Caco-2 (cell line): ENCODE measurements around the gene TBX10. TPM values are rescaled to one million over a fixed set of nuclear protein-coding genes. Genes with fewer than 3 reads are reported as not detected.
"Not testable (repeated sequence)": the region's sequence is repeated elsewhere in the genome, so short reads cannot be mapped to it uniquely, and the experiment has no call there.

Source experiments
- BruUV-seq: library from RNA; stranded (reverse); fragments of 400-500 nt; replicated peaks from 2 replicates; lab custom pipeline; 2021; lab: Mats Ljungman, UMichigan
- CTCF ChIA-PET: fragments of 300-600 bp; sonication (Branson Sonifier 250); formaldehyde crosslinking; loops from one replicate; lab custom pipeline; 2022; ENCODE audit warnings: antibody characterized with exemption; lab: Charles Lee
- POLR2A ChIA-PET: fragments of 300-600 bp; sonication (Branson Sonifier 250); formaldehyde crosslinking; loops from one replicate; lab custom pipeline; 2022; ENCODE audit warnings: antibody characterized with exemption; lab: Charles Lee
- DNase-seq, 2 experiments: peaks; one replicate each; pipeline versions ENCODE4 v3.0.0 to v3.0.0-alpha.2; 2020 to 2022
- H3K27me3 ChIP-seq: replicated peaks from 2 replicates; pipeline ENCODE4 v1.6.0; 2011; ENCODE audit warnings: low read length; ENCODE audit not compliant: control insufficient read depth, insufficient read depth
- H3K36me3 ChIP-seq: 2 replicates; pipeline ENCODE4 v1.5.1; 2011; ENCODE audit warnings: low read length; ENCODE audit not compliant: control insufficient read depth, insufficient read depth
- H3K4me1 ChIP-seq: fragments of 250-450 bp; sonication (Bioruptor Pico); 2 replicates; pipeline ENCODE4 v1.5.1; 2020; ENCODE audit warnings: mild to moderate bottlenecking
- H3K4me3 ChIP-seq: 2 replicates; pipeline ENCODE4 v1.5.1; 2011; ENCODE audit warnings: low read depth, mild to moderate bottlenecking, control low read depth, low read length
- H3K9me3 ChIP-seq: fragments of 250-450 bp; sonication (Bioruptor Pico); 2 replicates; pipeline ENCODE4 v1.5.1; 2020; ENCODE audit warnings: mild to moderate bottlenecking, moderate library complexity
- H3K27ac Mint-ChIP-seq: one replicate; pipeline ENCODE4 v1.8.0; 2022; ENCODE audit warnings: mixed read lengths; ENCODE audit not compliant: unreplicated experiment
- H3K27me3 Mint-ChIP-seq: one replicate; pipeline ENCODE4 v1.8.0; 2022; ENCODE audit warnings: mixed read lengths; ENCODE audit not compliant: insufficient read depth, unreplicated experiment
- H3K36me3 Mint-ChIP-seq: one replicate; pipeline ENCODE4 v1.8.0; 2022; ENCODE audit warnings: mild to moderate bottlenecking, mixed read lengths; ENCODE audit not compliant: insufficient read depth, unreplicated experiment
- H3K4me1 Mint-ChIP-seq: one replicate; pipeline ENCODE4 v1.8.0; 2022; ENCODE audit warnings: low read depth, mixed read lengths; ENCODE audit not compliant: unreplicated experiment
- H3K4me3 Mint-ChIP-seq: one replicate; pipeline ENCODE4 v1.8.0; 2022; ENCODE audit warnings: mild to moderate bottlenecking, moderate library complexity, mixed read lengths; ENCODE audit not compliant: unreplicated experiment
- H3K9me3 Mint-ChIP-seq: one replicate; pipeline ENCODE4 v1.8.0; 2022; ENCODE audit warnings: mixed read lengths; ENCODE audit not compliant: unreplicated experiment
- CTCF ChIP-seq, 2 experiments: fragments of 200-600 bp in 1 of 2; IDR thresholded peaks; 1 replicate in 1 of 2; 2 replicates in 1 of 2; pipeline versions ENCODE4 v1.5.1 to v1.8.0; 2011 to 2022; ENCODE audit warnings: antibody characterized with exemption in 1 of 2, control low read depth in 1 of 2, inconsistent platforms in 1 of 2, low read depth in 1 of 2, low read length in 1 of 2, mild to moderate bottlenecking in 1 of 2, moderate library complexity in 1 of 2; ENCODE audit not compliant: insufficient read depth in 1 of 2, severe bottlenecking in 1 of 2, unreplicated experiment in 1 of 2
- intact Hi-C: fragments of 100-400 bp; cut with micrococcal nuclease; formaldehyde crosslinking; loops from one replicate; pipeline ENCODE4 v1.10.0; 2022; ENCODE audit not compliant: unreplicated experiment
- total RNA-seq: library from RNA; stranded (reverse); gene quantifications from 2 replicates; pipeline ENCODE4 v1.2.3, GENCODE V29; 2022

Gene TBX10
- total RNA-seq, 1 experiment from 2014 or later = not detected

- no peaks in the 10 kb centered on the region for H3K36me3 ChIP-seq
- TF ChIP-seq CTCF (IDR thresholded peaks at IDR 0.05; ENCODE audit: insufficient read depth in 1 of 2, low read depth in 1 of 2, low read length in 1 of 2, severe bottlenecking in 1 of 2, unreplicated experiment in 1 of 2) = no peak
- H3K4me1 ChIP-seq = no peaks in the 10 kb centered on the region; the same call in 1 of the 2 replicates
- Mint-ChIP-seq H3K4me3 (no peak overlapping the region), H3K4me1 (no peaks in the 10 kb centered on the region), H3K27ac (no peak overlapping the region), H3K36me3 (no peaks in the 10 kb centered on the region), H3K27me3 (no peaks in the 10 kb centered on the region), H3K9me3 (peaks cover 10% of the 10 kb centered on the region)
- ChIA-PET CTCF (no interaction called here), POLR2A (no interaction called here)
- no peak for DNase-seq
- H3K4me3 ChIP-seq = no peak overlapping the region
- H3K27me3 ChIP-seq = no peaks in the 10 kb centered on the region; the same call in 1 of the 2 replicates
- intact Hi-C loops = no loop called here
- no TSS peak for BruUV-seq
- H3K9me3 ChIP-seq = peaks cover 14% of the 10 kb centered on the region
Measured at GRCh38 chr11:67600324-67601029, 39.1 kb downstream of the TBX10 start.

- DNase-seq = no peak
- Histone ChIP-seq H3K36me3 (no peaks in the 10 kb centered on the region), H3K27me3 (no peaks in the 10 kb centered on the region; the same call in 1 of the 2 replicates), H3K9me3 (peaks cover 14% of the 10 kb centered on the region), H3K4me1 (no peaks in the 10 kb centered on the region), H3K4me3 (no peak overlapping the region)
- no TSS peak for BruUV-seq
- POLR2A ChIA-PET = no interaction called here
- CTCF ChIA-PET = interaction anchor here (0.7 kb wide), 1 partner anchor 16 kb away, joined by 3 read pairs; no protein-coding TSS in a partner anchor
- no peak for TF ChIP-seq CTCF (IDR thresholded peaks at IDR 0.05; ENCODE audit: insufficient read depth in 1 of 2, low read depth in 1 of 2, low read length in 1 of 2, severe bottlenecking in 1 of 2, unreplicated experiment in 1 of 2)
- intact Hi-C loops = no loop called here
- H3K36me3 Mint-ChIP-seq = no peaks in the 10 kb centered on the region
- no peak overlapping the region for H3K4me3 Mint-ChIP-seq
- no peak overlapping the region for H3K27ac Mint-ChIP-seq
- no peaks in the 10 kb centered on the region for H3K27me3 Mint-ChIP-seq
- H3K9me3 Mint-ChIP-seq = peaks cover 10% of the 10 kb centered on the region
- no peaks in the 10 kb centered on the region for H3K4me1 Mint-ChIP-seq
Measured at GRCh38 chr11:67599149-67599548, 40.4 kb downstream of the TBX10 start.

GRCh38 chr11:67597963-67598362 lies 41.6 kb downstream of the TBX10 start:
- H3K9me3 ChIP-seq = peaks cover 14% of the 10 kb centered on the region
- H3K4me1 Mint-ChIP-seq, H3K36me3 Mint-ChIP-seq, BruUV-seq, H3K9me3 Mint-ChIP-seq, H3K4me1 ChIP-seq, H3K36me3 ChIP-seq, H3K4me3 ChIP-seq, DNase-seq, POLR2A ChIA-PET, CTCF ChIA-PET, H3K27ac Mint-ChIP-seq, intact Hi-C loops, H3K27me3 ChIP-seq, H3K27me3 Mint-ChIP-seq, H3K4me3 Mint-ChIP-seq: not testable (repeated sequence)

- H3K9me3 Mint-ChIP-seq, BruUV-seq, intact Hi-C loops, H3K36me3 ChIP-seq, H3K27me3 ChIP-seq, H3K36me3 Mint-ChIP-seq, H3K27me3 Mint-ChIP-seq, H3K27ac Mint-ChIP-seq, H3K4me3 Mint-ChIP-seq, H3K9me3 ChIP-seq, H3K4me1 Mint-ChIP-seq, DNase-seq, POLR2A ChIA-PET, H3K4me1 ChIP-seq, CTCF ChIA-PET, H3K4me3 ChIP-seq: not testable (repeated sequence)
Measured at GRCh38 chr11:67597458-67597857, 42.1 kb downstream of the TBX10 start.
